Motor neuron (in vitro differentiated cells): ENCODE results near the gene NUP98. TPM values are rescaled to one million over a fixed set of nuclear protein-coding genes. Genes with fewer than 3 reads are reported as not detected.
"Not testable (repeated sequence)": the region's sequence is repeated elsewhere in the genome, so short reads cannot be mapped to it uniquely, and the experiment has no call there.

Experiments
- ATAC-seq, 8 experiments: fragments of 200-7000 bp; cut with Tn5 transposase; replicated peaks in 6 of 8; 2 replicates each; pipeline ENCODE4 v1.8.0; 2021; ENCODE audit warnings: mild to moderate bottlenecking in 8 of 8, moderate library complexity in 8 of 8
- H3K27ac ChIP-seq, 2 donors: fragments of 250-450 bp; sonication (Bioruptor Pico); 2 replicates each; pipeline ENCODE4 v1.9.0; 2021; ENCODE audit warnings: antibody characterized with exemption in 2 of 2, mild to moderate bottlenecking in 2 of 2, moderate library complexity in 1 of 2
- H3K4me1 ChIP-seq, 2 donors: fragments of 250-450 bp; sonication (Bioruptor Pico); replicated peaks in 1 of 2; 2 replicates each; pipeline ENCODE4 v1.6.1; 2021; ENCODE audit warnings: antibody characterized with exemption in 2 of 2, mild to moderate bottlenecking in 2 of 2, moderate library complexity in 1 of 2
- H3K4me3 ChIP-seq, 5 donors: fragments of 250-450 bp; sonication (Bioruptor Pico); 2 replicates each; pipeline ENCODE4 v1.9.0; 2021; ENCODE audit warnings: antibody characterized with exemption in 5 of 5, mild to moderate bottlenecking in 5 of 5, moderate library complexity in 4 of 5
- WGBS, 10 experiments: fragments of 450-650 bp; shearing (Covaris generic); methylation state at CpG; one replicate each; pipeline ENCODE4 v1.0.0; 2022; 5-methylcytosine and 5-hydroxymethylcytosine counted together
- in situ Hi-C, 9 experiments: fragments of 400-800 bp; cut with MboI; loops; one replicate each; pipeline ENCODE4 v1.15.0; 2021; ENCODE audit warnings: low sequenced_read_pairs in 9 of 9, low pct_unique_long_range_greater_than_20kb in 2 of 9; ENCODE audit not compliant: unreplicated experiment in 9 of 9
- total RNA-seq, 8 experiments: library from RNA; unstranded; fragments of 300-600 nt; gene quantifications; 2 replicates each; pipeline versions ENCODE4 v1.2.3 to v1.2.4, GENCODE V29; 2022

The NUP98 gene
- total RNA-seq, 8 experiments from 2014 or later, result 27.0 to 115 (median 50.0) TPM

GRCh38 chr11:3669128-3669527 is 128.2 kb downstream of the NUP98 start:
- Histone ChIP-seq H3K4me1 (no peaks in the 10 kb centered on the region), H3K4me3 (no peak overlapping the region), H3K27ac (no peak overlapping the region)
- 40 to 95% (median 90%) methylated on average over 1 to 4 of the region's 7 CpGs; no CpG with 5 or more reads in 7 of the 10 experiments for WGBS, 10 experiments
- no peak for ATAC-seq
- in situ Hi-C loops, result no loop called here

- no peak for ATAC-seq
- WGBS, 10 experiments, result 92 to 98% (median 96%) methylated on average over 8 to 33 of the region's 89 CpGs; no CpG with 5 or more reads in 5 of the 10 experiments
- Histone ChIP-seq H3K4me3 (no peak overlapping the region), H3K27ac (no peak overlapping the region), H3K4me1 (no peaks in the 10 kb centered on the region)
- in situ Hi-C loops, result no loop called here
Observed at GRCh38 chr11:3667149-3668035, 130.0 kb downstream of the NUP98 start.

- in situ Hi-C loops, result no loop called here
- Histone ChIP-seq H3K4me1 (no peaks in the 10 kb centered on the region), H3K27ac (no peak overlapping the region), H3K4me3 (no peak overlapping the region)
- WGBS, 10 experiments, result 60 to 100% (median 96%) methylated on average over 1 to 4 of the region's 17 CpGs; no CpG with 5 or more reads in 5 of the 10 experiments
- ATAC-seq, result no peak
Observed at GRCh38 chr11:3666023-3666530, 131.3 kb downstream of the NUP98 start.

GRCh38 chr11:3665336-3666022 is 131.9 kb downstream of the NUP98 start:
- Histone ChIP-seq H3K27ac (no peak overlapping the region), H3K4me1 (no peaks in the 10 kb centered on the region), H3K4me3 (no peak overlapping the region)
- 71 to 100% (median 94%) methylated on average over 2 to 6 of the region's 6 CpGs; no CpG with 5 or more reads in 4 of the 10 experiments for WGBS, 10 experiments
- no peak for ATAC-seq
- in situ Hi-C loops, result no loop called here

GRCh38 chr11:3664032-3664630 is 133.2 kb downstream of the NUP98 start:
- Histone ChIP-seq H3K4me1 (no peaks in the 10 kb centered on the region), H3K4me3 (no peak overlapping the region), H3K27ac (no peak overlapping the region)
- WGBS, 10 experiments, result 6 to 93% (median 83%) methylated on average over 2 to 9 of the region's 10 CpGs; no CpG with 5 or more reads in 4 of the 10 experiments
- ATAC-seq, result no peak
- in situ Hi-C loops, result no loop called here

GRCh38 chr11:3662856-3663255 is 134.5 kb downstream of the NUP98 start:
- H3K27ac ChIP-seq, result no peak overlapping the region
- no peak for ATAC-seq
- no peak overlapping the region for H3K4me3 ChIP-seq
- in situ Hi-C loops, result no loop called here
- H3K4me1 ChIP-seq, result no peaks in the 10 kb centered on the region

GRCh38 chr11:3660960-3661359 is 136.4 kb downstream of the NUP98 start:
- no peak for ATAC-seq
- Histone ChIP-seq H3K27ac (no peak overlapping the region), H3K4me1 (no peaks in the 10 kb centered on the region), H3K4me3 (no peak overlapping the region)
- 20 to 100% (median 73%) methylated on average over 1 of the region's 2 CpGs; no CpG with 5 or more reads in 4 of the 10 experiments for WGBS, 10 experiments
- in situ Hi-C loops, result no loop called here

- Histone ChIP-seq H3K4me3 (no peak overlapping the region), H3K27ac (no peak overlapping the region), H3K4me1 (no peaks in the 10 kb centered on the region)
- 70 to 86% (median 80%) methylated on average over 1 to 8 of the region's 33 CpGs; no CpG with 5 or more reads in 5 of the 10 experiments for WGBS, 10 experiments
- in situ Hi-C loops, result no loop called here
- no peak for ATAC-seq
Observed at GRCh38 chr11:3659595-3660515, 137.5 kb downstream of the NUP98 start.

GRCh38 chr11:3658252-3658651 is 139.1 kb downstream of the NUP98 start:
- no peak overlapping the region for H3K4me3 ChIP-seq
- in situ Hi-C loops, result no loop called here
- no peak overlapping the region for H3K27ac ChIP-seq
- 52 to 100% (median 83%) methylated on average over 1 to 4 of the region's 8 CpGs; no CpG with 5 or more reads in 1 of the 10 experiments for WGBS, 10 experiments
- H3K4me1 ChIP-seq, result no peaks in the 10 kb centered on the region
- ATAC-seq, result no peak

GRCh38 chr11:3657331-3657730 is 140.0 kb downstream of the NUP98 start:
- in situ Hi-C loops, H3K27ac ChIP-seq, H3K4me1 ChIP-seq, ATAC-seq, H3K4me3 ChIP-seq: not testable (repeated sequence)
- WGBS, 10 experiments, result 15 to 100% (median 63%) methylated on average over 1 to 5 of the region's 5 CpGs; no CpG with 5 or more reads in 3 of the 10 experiments

GRCh38 chr11:3655547-3655946 is 141.8 kb downstream of the NUP98 start:
- no peaks in the 10 kb centered on the region for H3K4me1 ChIP-seq
- WGBS, 10 experiments, result 0 to 100% (median 84%) methylated on average over 1 to 3 of the region's 3 CpGs; no CpG with 5 or more reads in 5 of the 10 experiments
- in situ Hi-C loops, result no loop called here
- no peak overlapping the region for H3K4me3 ChIP-seq
- no peak for ATAC-seq
- H3K27ac ChIP-seq, result no peak overlapping the region

GRCh38 chr11:3652514-3652913 is 144.8 kb downstream of the NUP98 start:
- H3K4me3 ChIP-seq, in situ Hi-C loops, H3K4me1 ChIP-seq, ATAC-seq, H3K27ac ChIP-seq: not testable (repeated sequence)
- 67% methylated on average over 1 of the region's 3 CpGs; no CpG with 5 or more reads in 9 of the 10 experiments for WGBS, 10 experiments
